ENCODE measurements around the gene PCDHA2. TPM values are rescaled to one million over a fixed set of nuclear protein-coding genes. Genes with fewer than 3 reads are reported as not detected.
"Not testable (repeated sequence)": the region's sequence is repeated elsewhere in the genome, so short reads cannot be mapped to it uniquely, and the experiment has no call there.

Gene PCDHA2
- total RNA-seq, 1 donor from 2014 or later = 0.87 TPM

GRCh38 chr5:140828362-140828737 lies 33.7 kb downstream of the PCDHA2 start:
- TF ChIP-seq CTCF (IDR thresholded peaks at IDR 0.05; ENCODE audit: unreplicated experiment) = peak; percentile 3
- Mint-ChIP-seq H3K27ac (peak overlapping the region; percentile 84), H3K36me3 (peaks cover 59% of the 10 kb centered on the region), H3K4me3 (peak overlapping the region; percentile 75), H3K4me1 (peaks cover 2% of the 10 kb centered on the region), H3K9me3 (peaks cover 37% of the 10 kb centered on the region), H3K27me3 (ENCODE audit: low read depth) (no peaks in the 10 kb centered on the region)
- no peak for DNase-seq (ENCODE audit: low spot score in 2 of 2, unreplicated experiment in 2 of 2)

- DNase-seq (ENCODE audit: low spot score in 2 of 2, unreplicated experiment in 2 of 2); H3K4me3 Mint-ChIP-seq; H3K4me1 Mint-ChIP-seq; H3K27ac Mint-ChIP-seq; H3K27me3 Mint-ChIP-seq (ENCODE audit: low read depth): not testable (repeated sequence)
- Mint-ChIP-seq H3K36me3 (peaks cover 65% of the 10 kb centered on the region), H3K9me3 (peaks cover 46% of the 10 kb centered on the region)
Observed at GRCh38 chr5:140829511-140830501, 35.2 kb downstream of the PCDHA2 start.

GRCh38 chr5:140833993-140834392 lies 39.3 kb downstream of the PCDHA2 start, which contains the start of gene PCDHA7:
Gene PCDHA7 (plus strand): TSS chr5:140834269. CDS start chr5:140834384, 115 bp downstream.
- Mint-ChIP-seq H3K4me1 (no peaks in the 10 kb centered on the region), H3K9me3 (peaks cover 36% of the 10 kb centered on the region), H3K27me3 (ENCODE audit: low read depth) (no peaks in the 10 kb centered on the region), H3K27ac (no peak within 1 kb of the TSS), H3K36me3 (peaks cover 67% of the 10 kb centered on the region), H3K4me3 (no peak within 1 kb of the TSS)
- TF ChIP-seq CTCF (IDR thresholded peaks at IDR 0.05; ENCODE audit: unreplicated experiment) = no peak
- DNase-seq (ENCODE audit: low spot score in 2 of 2, unreplicated experiment in 2 of 2) = no peak

- not testable (repeated sequence) for H3K4me1 Mint-ChIP-seq; H3K27ac Mint-ChIP-seq; H3K27me3 Mint-ChIP-seq (ENCODE audit: low read depth); H3K4me3 Mint-ChIP-seq; DNase-seq (ENCODE audit: low spot score in 2 of 2, unreplicated experiment in 2 of 2)
- Mint-ChIP-seq H3K9me3 (peaks cover 38% of the 10 kb centered on the region), H3K36me3 (peaks cover 63% of the 10 kb centered on the region)
Observed at GRCh38 chr5:140834439-140835008, 39.9 kb downstream of the PCDHA2 start.

GRCh38 chr5:140835622-140836510 lies 41.2 kb downstream of the PCDHA2 start:
- Mint-ChIP-seq H3K4me3 (no peak overlapping the region), H3K27me3 (ENCODE audit: low read depth) (no peaks in the 10 kb centered on the region), H3K9me3 (peaks cover 43% of the 10 kb centered on the region), H3K27ac (no peak overlapping the region), H3K4me1 (no peaks in the 10 kb centered on the region), H3K36me3 (peaks cover 66% of the 10 kb centered on the region)
- TF ChIP-seq CTCF (IDR thresholded peaks at IDR 0.05; ENCODE audit: unreplicated experiment) = no peak
- DNase-seq (ENCODE audit: low spot score in 2 of 2, unreplicated experiment in 2 of 2) = no peak
